H54 (cell line): ENCODE results near the gene SDK1.

Source experiments
- DNase-seq: peaks from one replicate; pipeline ENCODE4 v3.0.0; 2011; ENCODE audit warnings: low spot score, mixed read lengths; ENCODE audit not compliant: insufficient read length
- FAIRE-seq: peaks from 3 replicates; lab custom pipeline; 2011; peaks lifted over from hg19 to GRCh38; lab: Jason Lieb, UNC
- POLR2A ChIP-seq: IDR thresholded peaks from 2 replicates; pipeline ENCODE4 v1.6.1; 2011; ENCODE audit warnings: low read depth, mild to moderate bottlenecking, low read length

SDK1 gene

GRCh38 chr7:3965794-3966395, 664.8 kb downstream of the SDK1 start:
- FAIRE-seq: no peak
- TF ChIP-seq POLR2A: no peak
- DNase-seq: no peak

- no peak for DNase-seq
- TF ChIP-seq POLR2A: no peak
- no peak for FAIRE-seq
Observed at GRCh38 chr7:3968234-3968633, 667.2 kb downstream of the SDK1 start.

GRCh38 chr7:3969286-3969685, 668.2 kb downstream of the SDK1 start:
- DNase-seq (no peak), FAIRE-seq (no peak)
- TF ChIP-seq POLR2A: no peak

- DNase-seq (no peak), FAIRE-seq (no peak)
- TF ChIP-seq POLR2A: no peak
Observed at GRCh38 chr7:3971323-3971722, 670.3 kb downstream of the SDK1 start.

GRCh38 chr7:3973264-3973663, 672.2 kb downstream of the SDK1 start:
- TF ChIP-seq POLR2A: no peak
- no peak for DNase-seq
- FAIRE-seq: no peak

GRCh38 chr7:3974329-3974728, 673.3 kb downstream of the SDK1 start:
- no peak for TF ChIP-seq POLR2A
- FAIRE-seq: no peak

GRCh38 chr7:3975371-3975770, 674.3 kb downstream of the SDK1 start:
- DNase-seq (no peak), FAIRE-seq (no peak)
- TF ChIP-seq POLR2A: no peak

More at GRCh38 chr7:3974329-3974728, 673.3 kb downstream of the SDK1 start:
- DNase-seq: no peak

GRCh38 chr7:3977391-3977790, 676.3 kb downstream of the SDK1 start:
- TF ChIP-seq POLR2A: no peak
- FAIRE-seq (no peak), DNase-seq (no peak)

- DNase-seq: no peak
- no peak for FAIRE-seq
- no peak for TF ChIP-seq POLR2A
Observed at GRCh38 chr7:3978839-3979238, 677.8 kb downstream of the SDK1 start.

- TF ChIP-seq POLR2A: no peak
- DNase-seq (no peak), FAIRE-seq (no peak)
Observed at GRCh38 chr7:3979611-3980299, 678.7 kb downstream of the SDK1 start.

GRCh38 chr7:3980300-3980643, 679.2 kb downstream of the SDK1 start:
- DNase-seq: no peak
- no peak for TF ChIP-seq POLR2A
- FAIRE-seq: no peak

GRCh38 chr7:3981281-3981680, 680.2 kb downstream of the SDK1 start:
- DNase-seq: no peak
- FAIRE-seq: no peak
- no peak for TF ChIP-seq POLR2A

GRCh38 chr7:3984456-3984855, 683.4 kb downstream of the SDK1 start:
- FAIRE-seq: no peak
- DNase-seq: no peak
- TF ChIP-seq POLR2A: no peak

GRCh38 chr7:3986927-3987326, 685.9 kb downstream of the SDK1 start:
- no peak for TF ChIP-seq POLR2A
- DNase-seq (no peak), FAIRE-seq (no peak)

GRCh38 chr7:3987426-3987927, 686.4 kb downstream of the SDK1 start:
- FAIRE-seq (no peak), DNase-seq (no peak)
- TF ChIP-seq POLR2A: no peak
